DOHH2 (cell line): ENCODE measurements around the gene PAQR9.

Source experiments
- H3F3A ChIP-seq: fragments of 200-600 bp; sonication (generic), shearing (Covaris generic); 2 replicates; pipeline ENCODE4 v1.6.0; 2016; ENCODE audit warnings: antibody characterized with exemption, mild to moderate bottlenecking; ENCODE audit not compliant: control insufficient read depth, insufficient read depth
- H3K27ac ChIP-seq: fragments of 200-600 bp; sonication (generic); 2 replicates; pipeline ENCODE4 v1.5.1; 2014; ENCODE audit warnings: low read depth, mild to moderate bottlenecking, low read length, moderate library complexity
- H3K27me3 ChIP-seq: fragments of 200-600 bp; sonication (generic); 2 replicates; pipeline ENCODE4 v1.6.1; 2014; ENCODE audit warnings: mild to moderate bottlenecking, low read length, mixed read lengths; ENCODE audit not compliant: control insufficient read depth
- H3K36me3 ChIP-seq: fragments of 200-600 bp; sonication (generic); 2 replicates; pipeline ENCODE4 v1.6.1; 2014; ENCODE audit warnings: mild to moderate bottlenecking, low read length, moderate library complexity, mixed read lengths; ENCODE audit not compliant: control insufficient read depth
- H3K4me1 ChIP-seq: fragments of 200-600 bp; sonication (generic); 2 replicates; pipeline ENCODE4 v1.6.1; 2014; ENCODE audit warnings: mild to moderate bottlenecking, low read length, mixed read lengths; ENCODE audit not compliant: control insufficient read depth
- H3K4me2 ChIP-seq: fragments of 200-600 bp; sonication (generic); 2 replicates; pipeline ENCODE4 v1.6.0; 2014; ENCODE audit warnings: mild to moderate bottlenecking, low read length, moderate library complexity
- H3K4me3 ChIP-seq: fragments of 200-600 bp; sonication (generic); 2 replicates; pipeline ENCODE4 v1.5.1; 2014; ENCODE audit warnings: mild to moderate bottlenecking, low read length, mixed read lengths
- H3K79me2 ChIP-seq: fragments of 200-600 bp; sonication (generic); 2 replicates; pipeline ENCODE4 v1.6.1; 2014; ENCODE audit warnings: mild to moderate bottlenecking, low read length, mixed read lengths; ENCODE audit not compliant: control insufficient read depth
- H3K9me2 ChIP-seq: fragments of 200-600 bp; sonication (generic); replicated peaks from 2 replicates; pipeline ENCODE4 v1.6.1; 2014; ENCODE audit warnings: mild to moderate bottlenecking, low read length, mixed read lengths; ENCODE audit not compliant: control insufficient read depth
- H3K9me3 ChIP-seq: fragments of 200-600 bp; sonication (generic); 2 replicates; pipeline ENCODE4 v1.6.1; 2014; ENCODE audit warnings: antibody characterized with exemption, low read length, mixed read lengths; ENCODE audit not compliant: control insufficient read depth, insufficient read depth
- H4K20me1 ChIP-seq: fragments of 200-600 bp; sonication (generic); 2 replicates; pipeline ENCODE4 v1.6.0; 2014; ENCODE audit warnings: low read depth, mild to moderate bottlenecking, antibody characterized with exemption, low read length, moderate library complexity; ENCODE audit not compliant: control insufficient read depth, insufficient read depth
- EZH2phosphoT487 ChIP-seq: fragments of 200-600 bp; sonication (generic); IDR thresholded peaks from 2 replicates; pipeline ENCODE4 v1.6.1; 2017; ENCODE audit warnings: borderline replicate concordance, mild to moderate bottlenecking, antibody characterized with exemption, low read length, moderate library complexity, mixed read lengths
- TF ChIP-seq, protein P1 (sequence below): fragments of 200-600 bp; sonication (generic); IDR thresholded peaks from one replicate; pipeline ENCODE4 v1.5.1; 2014; ENCODE audit warnings: antibody characterized with exemption, mild to moderate bottlenecking, low read depth, low read length; ENCODE audit not compliant: poor library complexity, severe bottlenecking

Gene PAQR9

DNA sequence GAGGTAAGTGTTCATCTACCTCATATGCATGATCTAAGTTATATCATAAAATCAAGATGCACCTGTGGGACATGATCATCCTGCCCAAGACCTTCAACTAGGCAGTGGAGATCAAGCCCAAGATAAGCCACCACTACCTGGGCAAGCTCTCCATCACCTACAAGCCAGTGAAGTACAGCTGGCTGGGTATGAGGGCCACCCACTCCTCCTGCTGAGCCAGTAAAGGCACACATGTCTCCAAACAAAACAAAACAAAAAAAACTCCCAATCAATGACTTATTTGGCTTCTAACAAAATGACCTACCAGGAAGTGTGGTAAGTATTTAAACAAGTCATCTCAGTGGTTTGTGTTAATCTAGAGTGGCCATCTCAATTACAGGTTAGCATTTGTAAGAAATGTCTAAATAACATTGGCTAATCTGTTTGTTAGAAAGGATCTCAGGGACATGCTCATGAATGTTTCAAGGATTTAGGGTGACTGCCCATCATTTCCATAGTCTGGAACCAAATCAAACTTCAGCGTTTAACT lies 3.1 kb downstream of the PAQR9 start:
- Histone ChIP-seq H3K4me2 (no peak overlapping the region), H3K27ac (no peak overlapping the region), H3K79me2 (no peaks in the 10 kb centered on the region), H3K36me3 (no peaks in the 10 kb centered on the region), H3K4me3 (no peak overlapping the region), H3K27me3 (peaks cover 32% of the 10 kb centered on the region), H3F3A (no peaks in the 10 kb centered on the region), H3K4me1 (no peaks in the 10 kb centered on the region), H4K20me1 (no peaks in the 10 kb centered on the region), H3K9me2 (no peaks in the 10 kb centered on the region), H3K9me3 (peaks cover 4% of the 10 kb centered on the region; the same call in 1 of the 2 replicates)
- TF ChIP-seq, protein P1, sequence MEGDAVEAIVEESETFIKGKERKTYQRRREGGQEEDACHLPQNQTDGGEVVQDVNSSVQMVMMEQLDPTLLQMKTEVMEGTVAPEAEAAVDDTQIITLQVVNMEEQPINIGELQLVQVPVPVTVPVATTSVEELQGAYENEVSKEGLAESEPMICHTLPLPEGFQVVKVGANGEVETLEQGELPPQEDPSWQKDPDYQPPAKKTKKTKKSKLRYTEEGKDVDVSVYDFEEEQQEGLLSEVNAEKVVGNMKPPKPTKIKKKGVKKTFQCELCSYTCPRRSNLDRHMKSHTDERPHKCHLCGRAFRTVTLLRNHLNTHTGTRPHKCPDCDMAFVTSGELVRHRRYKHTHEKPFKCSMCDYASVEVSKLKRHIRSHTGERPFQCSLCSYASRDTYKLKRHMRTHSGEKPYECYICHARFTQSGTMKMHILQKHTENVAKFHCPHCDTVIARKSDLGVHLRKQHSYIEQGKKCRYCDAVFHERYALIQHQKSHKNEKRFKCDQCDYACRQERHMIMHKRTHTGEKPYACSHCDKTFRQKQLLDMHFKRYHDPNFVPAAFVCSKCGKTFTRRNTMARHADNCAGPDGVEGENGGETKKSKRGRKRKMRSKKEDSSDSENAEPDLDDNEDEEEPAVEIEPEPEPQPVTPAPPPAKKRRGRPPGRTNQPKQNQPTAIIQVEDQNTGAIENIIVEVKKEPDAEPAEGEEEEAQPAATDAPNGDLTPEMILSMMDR, result no peak
- no peak for TF ChIP-seq EZH2phosphoT487

DNA sequence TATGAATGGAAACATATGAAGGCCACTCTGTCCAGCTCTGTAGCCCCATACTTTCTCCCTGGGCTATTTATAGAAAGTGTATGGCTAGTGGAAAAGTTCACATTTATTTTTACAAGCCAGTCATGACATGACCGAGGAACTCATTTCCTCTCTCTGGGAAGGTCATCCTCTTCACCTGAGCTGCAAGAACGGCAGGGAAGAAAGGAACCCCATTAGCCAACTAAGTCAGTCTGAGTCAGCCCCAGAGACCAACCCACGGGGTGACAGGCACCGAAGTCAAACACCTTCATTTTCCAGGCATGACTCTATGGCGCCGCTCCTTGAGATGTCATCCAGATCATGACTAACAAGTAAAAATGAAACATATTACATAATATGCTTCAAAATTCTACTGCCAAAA lies 4.8 kb downstream of the PAQR9 start:
- TF ChIP-seq, protein P1, result no peak
- no peak for TF ChIP-seq EZH2phosphoT487
- Histone ChIP-seq H3K27ac (no peak overlapping the region), H3K79me2 (no peaks in the 10 kb centered on the region), H3F3A (no peaks in the 10 kb centered on the region), H3K4me2 (no peak overlapping the region), H3K36me3 (no peaks in the 10 kb centered on the region), H4K20me1 (no peaks in the 10 kb centered on the region), H3K9me3 (peaks cover 4% of the 10 kb centered on the region; the same call in 1 of the 2 replicates), H3K9me2 (no peaks in the 10 kb centered on the region), H3K27me3 (peaks cover 38% of the 10 kb centered on the region), H3K4me3 (no peak overlapping the region), H3K4me1 (no peaks in the 10 kb centered on the region)

DNA sequence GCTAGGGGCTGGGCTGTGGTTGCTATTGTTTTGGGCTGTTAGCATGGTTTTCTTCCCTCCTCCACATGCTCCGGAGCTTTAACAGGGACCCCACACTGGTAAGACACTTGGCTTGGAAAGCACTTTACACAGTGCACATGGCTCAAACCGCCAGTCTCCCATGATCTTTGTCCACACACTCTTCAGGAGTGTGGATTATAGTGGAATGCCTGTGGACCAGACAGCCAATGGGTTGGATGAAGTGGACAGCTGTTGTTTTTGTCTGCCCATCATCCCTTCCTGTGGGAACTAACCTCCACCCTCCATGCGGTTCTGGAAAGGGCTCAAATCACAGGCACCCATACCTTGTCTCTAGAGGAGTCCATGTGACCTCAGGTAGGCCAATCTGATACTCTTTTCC lies 10.0 kb downstream of the PAQR9 start:
- Histone ChIP-seq H3F3A (no peaks in the 10 kb centered on the region), H4K20me1 (no peaks in the 10 kb centered on the region), H3K9me3 (no peaks in the 10 kb centered on the region), H3K9me2 (no peaks in the 10 kb centered on the region), H3K79me2 (no peaks in the 10 kb centered on the region), H3K4me3 (no peak overlapping the region), H3K36me3 (no peaks in the 10 kb centered on the region), H3K27ac (no peak overlapping the region), H3K27me3 (peaks cover 29% of the 10 kb centered on the region), H3K4me1 (no peaks in the 10 kb centered on the region), H3K4me2 (no peak overlapping the region)
- TF ChIP-seq, protein P1, result no peak
- no peak for TF ChIP-seq EZH2phosphoT487
